ENCODE data around the gene SPTBN1.
"Not testable (repeated sequence)": the region's sequence is repeated elsewhere in the genome, so short reads cannot be mapped to it uniquely, and the experiment has no call there.

The SPTBN1 gene

DNA sequence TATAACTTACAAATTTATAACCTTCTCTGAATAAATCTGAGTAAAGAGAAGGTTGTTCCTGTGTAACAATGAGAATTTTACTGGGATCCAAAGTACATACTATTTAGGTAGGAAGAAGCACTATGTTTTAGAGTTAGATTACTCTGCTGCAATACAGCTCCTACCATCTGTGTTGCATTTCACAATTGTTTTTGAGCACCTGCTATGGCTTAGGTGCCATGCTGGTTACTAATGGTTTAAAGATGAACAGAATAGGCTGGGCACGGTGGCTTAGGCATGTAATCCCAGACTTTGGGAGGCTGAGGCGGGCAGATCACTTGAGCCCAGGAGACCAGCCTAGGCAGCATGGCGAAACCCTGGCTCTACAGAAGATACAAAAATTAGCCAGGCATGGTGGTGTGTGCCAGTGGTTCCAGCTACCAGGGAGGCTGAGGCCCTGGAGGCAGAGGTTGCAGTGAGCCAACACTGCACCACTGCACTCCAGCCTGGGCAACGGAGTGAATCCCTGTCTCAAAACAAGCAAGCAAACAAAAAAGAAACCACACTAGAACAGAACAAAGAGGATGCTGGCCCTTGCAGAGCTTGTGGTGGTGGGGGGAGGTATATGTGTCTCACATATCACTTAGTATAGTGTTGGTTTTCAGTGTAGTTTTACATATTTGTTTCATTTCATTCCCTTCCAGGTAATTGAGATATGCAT is 56.7 kb downstream of the SPTBN1 start:
- Histone ChIP-seq H3K27me3 (ENCODE audit: control insufficient read depth, insufficient read depth, low read length) (no peaks in the 10 kb centered on the region), H3K9me3 (ENCODE audit: control insufficient read depth, insufficient read depth, low read length) (no peaks in the 10 kb centered on the region), H3K36me3 (ENCODE audit: control insufficient read depth, insufficient read depth, low read length) (no peaks in the 10 kb centered on the region), H3K4me1 (ENCODE audit: control insufficient read depth, insufficient read depth, low read length) (peaks cover 20% of the 10 kb centered on the region), H3K9ac (ENCODE audit: low read depth, low read length) (no peak overlapping the region), H3K4me3 (ENCODE audit: low read depth, low read length) (no peak overlapping the region)

DNA sequence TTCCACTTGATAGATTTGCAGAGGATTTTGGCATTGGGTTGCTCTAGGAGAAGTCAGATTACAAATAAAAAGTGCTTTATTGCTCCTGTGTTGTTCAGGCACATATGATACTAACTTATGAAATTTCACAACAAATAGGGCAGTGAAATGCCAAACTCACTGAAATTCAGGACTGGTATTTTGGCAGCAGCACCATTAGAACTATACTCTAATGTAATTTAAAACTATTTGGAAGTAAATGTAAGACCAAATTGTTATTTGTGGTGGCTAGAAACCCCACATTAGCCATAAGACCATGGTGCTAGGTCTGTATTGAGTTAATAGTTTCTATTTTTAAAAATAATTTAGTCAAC is 57.2 kb downstream of the SPTBN1 start:
- no peak overlapping the region for H3K9ac ChIP-seq (ENCODE audit: low read depth, low read length)
- no peaks in the 10 kb centered on the region for H3K9me3 ChIP-seq (ENCODE audit: control insufficient read depth, insufficient read depth, low read length)
- H3K27me3 ChIP-seq (ENCODE audit: control insufficient read depth, insufficient read depth, low read length), result no peaks in the 10 kb centered on the region
- peaks cover 20% of the 10 kb centered on the region for H3K4me1 ChIP-seq (ENCODE audit: control insufficient read depth, insufficient read depth, low read length)
- H3K36me3 ChIP-seq (ENCODE audit: control insufficient read depth, insufficient read depth, low read length), result no peaks in the 10 kb centered on the region
- no peak overlapping the region for H3K4me3 ChIP-seq (ENCODE audit: low read depth, low read length)

- Histone ChIP-seq H3K27me3 (ENCODE audit: control insufficient read depth, insufficient read depth, low read length) (no peaks in the 10 kb centered on the region), H3K9me3 (ENCODE audit: control insufficient read depth, insufficient read depth, low read length) (no peaks in the 10 kb centered on the region), H3K36me3 (ENCODE audit: control insufficient read depth, insufficient read depth, low read length) (no peaks in the 10 kb centered on the region), H3K4me3 (ENCODE audit: low read depth, low read length) (no peak overlapping the region), H3K9ac (ENCODE audit: low read depth, low read length) (no peak overlapping the region), H3K4me1 (ENCODE audit: control insufficient read depth, insufficient read depth, low read length) (peaks cover 20% of the 10 kb centered on the region)
These were observed 58.9 kb downstream of the SPTBN1 start for GRCh38 chr2:54514822-54515569.

DNA sequence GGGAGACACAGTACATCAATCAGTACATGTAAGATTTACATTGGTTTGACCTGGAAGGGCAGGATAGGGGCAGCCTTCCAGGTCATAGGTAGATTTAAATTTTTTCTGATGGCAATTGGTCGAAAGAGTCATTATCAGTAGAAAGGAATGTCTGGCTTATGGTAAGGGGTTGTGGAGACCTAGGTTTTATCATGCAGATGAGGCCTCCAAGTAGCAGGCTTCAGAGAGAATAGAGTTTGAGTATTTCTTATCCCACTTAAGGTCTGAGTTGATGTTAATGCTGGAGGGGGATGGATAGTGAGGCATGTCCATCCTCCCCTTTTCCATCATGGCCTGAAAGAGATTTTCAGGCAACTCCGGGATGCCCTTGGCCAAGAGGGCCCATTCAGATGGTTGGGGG is 60.7 kb downstream of the SPTBN1 start:
- Histone ChIP-seq H3K4me1 (ENCODE audit: control insufficient read depth, insufficient read depth, low read length) (peaks cover 20% of the 10 kb centered on the region), H3K9me3 (ENCODE audit: control insufficient read depth, insufficient read depth, low read length) (no peaks in the 10 kb centered on the region), H3K27me3 (ENCODE audit: control insufficient read depth, insufficient read depth, low read length) (no peaks in the 10 kb centered on the region), H3K36me3 (ENCODE audit: control insufficient read depth, insufficient read depth, low read length) (no peaks in the 10 kb centered on the region), H3K9ac (ENCODE audit: low read depth, low read length) (no peak overlapping the region), H3K4me3 (ENCODE audit: low read depth, low read length) (no peak overlapping the region)

GRCh38 chr2:54518016-54518415 is 61.9 kb downstream of the SPTBN1 start:
- H3K36me3 ChIP-seq (ENCODE audit: control insufficient read depth, insufficient read depth, low read length); H3K4me3 ChIP-seq (ENCODE audit: low read depth, low read length); H3K27me3 ChIP-seq (ENCODE audit: control insufficient read depth, insufficient read depth, low read length): not testable (repeated sequence)

GRCh38 chr2:54518430-54518829 is 62.3 kb downstream of the SPTBN1 start:
- peaks cover 14% of the 10 kb centered on the region for H3K4me1 ChIP-seq (ENCODE audit: control insufficient read depth, insufficient read depth, low read length)
- H3K36me3 ChIP-seq (ENCODE audit: control insufficient read depth, insufficient read depth, low read length), result no peaks in the 10 kb centered on the region
- no peak overlapping the region for H3K9ac ChIP-seq (ENCODE audit: low read depth, low read length)
- no peaks in the 10 kb centered on the region for H3K27me3 ChIP-seq (ENCODE audit: control insufficient read depth, insufficient read depth, low read length)
- no peaks in the 10 kb centered on the region for H3K9me3 ChIP-seq (ENCODE audit: control insufficient read depth, insufficient read depth, low read length)
- H3K4me3 ChIP-seq (ENCODE audit: low read depth, low read length), result no peak overlapping the region

More at GRCh38 chr2:54518016-54518415, 61.9 kb downstream of the SPTBN1 start:
- not testable (repeated sequence) for H3K9me3 ChIP-seq (ENCODE audit: control insufficient read depth, insufficient read depth, low read length); H3K9ac ChIP-seq (ENCODE audit: low read depth, low read length)
- peaks cover 15% of the 10 kb centered on the region for H3K4me1 ChIP-seq (ENCODE audit: control insufficient read depth, insufficient read depth, low read length)

GRCh38 chr2:54519841-54520459 is 63.8 kb downstream of the SPTBN1 start:
- Histone ChIP-seq H3K4me3 (ENCODE audit: low read depth, low read length) (no peak overlapping the region), H3K9ac (ENCODE audit: low read depth, low read length) (no peak overlapping the region), H3K27me3 (ENCODE audit: control insufficient read depth, insufficient read depth, low read length) (no peaks in the 10 kb centered on the region), H3K4me1 (ENCODE audit: control insufficient read depth, insufficient read depth, low read length) (peaks cover 18% of the 10 kb centered on the region), H3K36me3 (ENCODE audit: control insufficient read depth, insufficient read depth, low read length) (no peaks in the 10 kb centered on the region), H3K9me3 (ENCODE audit: control insufficient read depth, insufficient read depth, low read length) (no peaks in the 10 kb centered on the region)

- Histone ChIP-seq H3K36me3 (ENCODE audit: control insufficient read depth, insufficient read depth, low read length) (no peaks in the 10 kb centered on the region), H3K9ac (ENCODE audit: low read depth, low read length) (no peak overlapping the region), H3K4me1 (ENCODE audit: control insufficient read depth, insufficient read depth, low read length) (peaks cover 18% of the 10 kb centered on the region), H3K4me3 (ENCODE audit: low read depth, low read length) (no peak overlapping the region), H3K9me3 (ENCODE audit: control insufficient read depth, insufficient read depth, low read length) (no peaks in the 10 kb centered on the region), H3K27me3 (ENCODE audit: control insufficient read depth, insufficient read depth, low read length) (no peaks in the 10 kb centered on the region)
These were observed 64.6 kb downstream of the SPTBN1 start for GRCh38 chr2:54520687-54521086.

GRCh38 chr2:54522624-54523281 is 66.6 kb downstream of the SPTBN1 start:
- Histone ChIP-seq H3K27me3 (ENCODE audit: control insufficient read depth, insufficient read depth, low read length) (no peaks in the 10 kb centered on the region), H3K36me3 (ENCODE audit: control insufficient read depth, insufficient read depth, low read length) (no peaks in the 10 kb centered on the region), H3K9ac (ENCODE audit: low read depth, low read length) (no peak overlapping the region), H3K4me3 (ENCODE audit: low read depth, low read length) (no peak overlapping the region), H3K9me3 (ENCODE audit: control insufficient read depth, insufficient read depth, low read length) (no peaks in the 10 kb centered on the region), H3K4me1 (ENCODE audit: control insufficient read depth, insufficient read depth, low read length) (peaks cover 4% of the 10 kb centered on the region)

- Histone ChIP-seq H3K4me1 (ENCODE audit: control insufficient read depth, insufficient read depth, low read length) (peaks cover 4% of the 10 kb centered on the region), H3K9me3 (ENCODE audit: control insufficient read depth, insufficient read depth, low read length) (no peaks in the 10 kb centered on the region), H3K36me3 (ENCODE audit: control insufficient read depth, insufficient read depth, low read length) (no peaks in the 10 kb centered on the region), H3K27me3 (ENCODE audit: control insufficient read depth, insufficient read depth, low read length) (no peaks in the 10 kb centered on the region), H3K9ac (ENCODE audit: low read depth, low read length) (no peak overlapping the region), H3K4me3 (ENCODE audit: low read depth, low read length) (no peak overlapping the region)
These were observed 67.3 kb downstream of the SPTBN1 start for GRCh38 chr2:54523324-54523959.

GRCh38 chr2:54524226-54524991 is 68.3 kb downstream of the SPTBN1 start:
- no peaks in the 10 kb centered on the region for H3K9me3 ChIP-seq (ENCODE audit: control insufficient read depth, insufficient read depth, low read length)
- H3K9ac ChIP-seq (ENCODE audit: low read depth, low read length), result no peak overlapping the region

More at GRCh38 chr2:54524226-54524991, 68.3 kb downstream of the SPTBN1 start:
- Histone ChIP-seq H3K4me3 (ENCODE audit: low read depth, low read length) (no peak overlapping the region), H3K36me3 (ENCODE audit: control insufficient read depth, insufficient read depth, low read length) (no peaks in the 10 kb centered on the region), H3K27me3 (ENCODE audit: control insufficient read depth, insufficient read depth, low read length) (no peaks in the 10 kb centered on the region), H3K4me1 (ENCODE audit: control insufficient read depth, insufficient read depth, low read length) (peaks cover 4% of the 10 kb centered on the region)
